ENCODE data around the gene ERCC1.

Gene ERCC1

DNA sequence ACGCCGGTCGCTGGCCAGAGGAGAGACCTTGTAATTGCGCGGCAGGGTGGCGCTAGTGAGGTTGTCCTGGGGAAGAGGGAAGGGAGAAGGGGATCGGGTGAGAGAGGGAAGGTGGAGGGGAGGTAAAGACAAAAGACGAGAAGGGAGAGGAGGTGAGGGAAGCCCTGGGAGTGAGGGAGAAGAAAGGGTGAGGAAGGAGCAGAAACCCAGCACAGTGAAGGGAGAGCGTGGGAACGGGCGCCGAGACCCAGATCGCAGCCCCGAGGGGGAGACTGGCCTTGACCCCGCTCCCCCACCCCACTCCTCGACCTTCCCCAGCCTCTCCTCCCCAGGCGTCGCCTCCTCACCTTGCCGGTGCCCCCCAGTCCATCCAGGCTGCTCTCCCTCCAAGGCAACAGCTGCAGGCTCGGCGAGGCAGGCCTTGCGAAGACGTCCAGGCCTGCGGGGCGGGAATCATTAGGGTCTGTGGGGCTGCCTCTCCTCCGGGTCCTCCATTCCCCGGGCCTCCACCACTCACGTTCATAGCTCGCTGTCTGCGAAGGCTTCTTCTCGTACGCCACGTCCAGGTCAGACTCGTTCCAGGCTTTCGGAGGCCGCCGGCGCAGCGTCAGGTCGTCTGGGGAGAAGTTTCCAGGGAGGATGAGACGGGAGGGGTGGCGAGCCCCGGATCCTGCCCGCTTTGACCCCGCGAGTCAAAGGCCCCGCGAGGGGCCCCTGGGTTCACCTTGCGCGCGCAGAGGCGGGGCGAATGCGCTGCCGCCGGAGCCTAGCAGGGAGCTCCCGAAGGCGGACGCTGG is 27.7 kb downstream of the ERCC1 start:
- TF ChIP-seq, protein P1, sequence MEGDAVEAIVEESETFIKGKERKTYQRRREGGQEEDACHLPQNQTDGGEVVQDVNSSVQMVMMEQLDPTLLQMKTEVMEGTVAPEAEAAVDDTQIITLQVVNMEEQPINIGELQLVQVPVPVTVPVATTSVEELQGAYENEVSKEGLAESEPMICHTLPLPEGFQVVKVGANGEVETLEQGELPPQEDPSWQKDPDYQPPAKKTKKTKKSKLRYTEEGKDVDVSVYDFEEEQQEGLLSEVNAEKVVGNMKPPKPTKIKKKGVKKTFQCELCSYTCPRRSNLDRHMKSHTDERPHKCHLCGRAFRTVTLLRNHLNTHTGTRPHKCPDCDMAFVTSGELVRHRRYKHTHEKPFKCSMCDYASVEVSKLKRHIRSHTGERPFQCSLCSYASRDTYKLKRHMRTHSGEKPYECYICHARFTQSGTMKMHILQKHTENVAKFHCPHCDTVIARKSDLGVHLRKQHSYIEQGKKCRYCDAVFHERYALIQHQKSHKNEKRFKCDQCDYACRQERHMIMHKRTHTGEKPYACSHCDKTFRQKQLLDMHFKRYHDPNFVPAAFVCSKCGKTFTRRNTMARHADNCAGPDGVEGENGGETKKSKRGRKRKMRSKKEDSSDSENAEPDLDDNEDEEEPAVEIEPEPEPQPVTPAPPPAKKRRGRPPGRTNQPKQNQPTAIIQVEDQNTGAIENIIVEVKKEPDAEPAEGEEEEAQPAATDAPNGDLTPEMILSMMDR (IDR thresholded peaks at IDR 0.05; ENCODE audit: control insufficient read depth, extremely low read depth, insufficient read depth) = no peak
- H3K4me3 ChIP-seq (ENCODE audit: low read depth, low read length) = no peak overlapping the region
- no peak for DNase-seq (ENCODE audit: low read depth)

DNA sequence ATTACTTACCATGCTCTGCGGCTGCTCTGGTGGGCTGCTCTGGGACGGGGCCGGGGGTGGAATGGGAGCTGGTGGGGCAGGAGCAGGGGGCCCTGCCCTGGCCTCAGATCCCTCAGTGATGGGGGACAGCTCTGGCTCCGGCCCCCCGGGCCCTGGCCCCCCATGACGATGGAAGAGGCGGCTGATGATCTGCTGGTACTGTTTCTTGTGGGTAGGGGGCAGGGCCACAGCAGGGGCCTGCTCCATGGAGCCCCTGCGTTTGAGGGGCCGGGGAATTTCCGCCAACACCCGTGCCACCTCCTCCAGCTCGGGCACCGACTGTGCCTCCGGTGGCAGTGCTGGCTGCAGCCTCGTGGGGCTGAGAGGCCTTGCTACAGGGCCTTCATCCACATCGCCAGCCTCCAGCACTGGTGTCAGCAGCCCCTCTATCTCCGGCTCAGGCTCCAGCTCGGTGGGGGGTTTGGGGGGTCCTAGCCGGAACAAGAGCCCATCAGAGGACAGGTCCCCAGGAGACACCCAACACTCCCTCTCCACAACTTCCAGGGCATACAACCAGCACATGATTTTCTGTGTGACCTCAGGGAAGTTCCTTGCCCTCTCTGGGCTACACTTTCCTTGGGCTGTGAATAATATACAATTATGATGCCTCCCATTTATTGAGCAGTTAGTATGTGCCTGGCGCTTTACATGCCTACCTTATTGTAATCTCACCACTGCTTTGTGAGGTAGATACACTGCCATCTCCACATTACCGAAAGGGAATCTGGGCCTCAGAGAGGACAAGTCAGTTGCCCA is 31.6 kb downstream of the ERCC1 start:
- TF ChIP-seq, protein P1 (IDR thresholded peaks at IDR 0.05; ENCODE audit: control insufficient read depth, extremely low read depth, insufficient read depth) = no peak
- no peak overlapping the region for H3K4me3 ChIP-seq (ENCODE audit: low read depth, low read length)
- DNase-seq (ENCODE audit: low read depth) = no peak

DNA sequence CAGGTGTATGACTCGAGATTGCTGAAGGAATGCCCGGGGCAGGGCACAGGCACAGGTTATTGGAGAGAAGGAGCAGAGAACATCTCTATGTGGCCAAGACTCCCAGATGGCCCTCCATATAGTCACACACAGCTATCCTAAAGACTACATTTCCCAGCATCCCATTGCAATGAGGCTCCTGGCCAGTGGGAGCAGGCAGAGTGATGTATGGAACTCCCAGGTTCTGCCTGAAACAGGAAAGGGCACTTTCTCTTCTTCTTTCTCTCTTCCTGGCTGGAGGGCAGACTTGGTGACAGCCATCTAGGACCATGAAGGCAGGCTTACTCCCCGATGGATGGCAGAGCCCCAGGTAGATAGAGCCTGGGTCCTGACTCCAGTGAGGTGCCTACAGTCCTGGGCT is 32.4 kb downstream of the ERCC1 start:
- no peak for DNase-seq (ENCODE audit: low read depth)
- H3K4me3 ChIP-seq (ENCODE audit: low read depth, low read length) = no peak overlapping the region
- TF ChIP-seq, protein P1 (IDR thresholded peaks at IDR 0.05; ENCODE audit: control insufficient read depth, extremely low read depth, insufficient read depth) = no peak

DNA sequence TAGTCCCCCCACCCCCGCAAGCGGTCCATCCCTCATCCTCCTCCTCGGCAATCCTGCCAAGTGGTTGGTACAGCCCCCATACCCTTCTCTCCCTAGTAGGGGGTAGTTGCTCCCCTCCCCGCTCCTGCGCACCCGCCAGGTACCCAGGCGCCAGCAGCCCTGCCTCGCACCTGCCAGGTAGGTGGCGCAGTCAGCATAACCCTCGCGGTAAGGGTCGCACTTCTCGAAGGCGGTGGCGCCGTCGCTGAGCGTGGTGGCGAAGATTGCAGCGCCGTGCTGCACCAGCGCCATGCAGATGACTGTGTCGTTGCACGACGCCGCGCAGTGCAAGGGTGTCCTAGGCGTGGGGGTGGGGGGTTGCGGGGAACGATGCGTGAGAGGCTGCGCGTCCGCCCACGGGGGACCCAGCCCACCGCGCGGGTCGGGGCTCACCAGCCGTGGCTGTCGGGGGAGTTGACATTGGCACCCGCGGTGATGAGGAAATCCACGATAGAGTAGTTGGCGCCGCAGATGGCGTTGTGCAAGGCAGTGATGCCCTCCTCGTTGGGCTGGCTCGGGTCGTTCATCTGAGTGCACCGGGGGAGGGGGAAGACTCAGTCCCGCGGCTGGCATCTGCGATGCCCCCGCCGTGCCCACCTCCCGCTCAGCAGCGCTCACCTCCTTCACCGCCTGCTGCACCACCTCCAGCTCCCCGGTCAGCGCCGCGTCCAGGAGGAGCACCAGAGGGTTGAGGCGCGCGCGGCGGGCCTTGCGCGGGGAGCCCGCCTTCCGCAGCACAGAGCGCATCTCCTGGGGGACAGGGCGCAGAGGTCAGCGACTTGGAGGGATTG is 38.1 kb downstream of the ERCC1 start:
- DNase-seq (ENCODE audit: low read depth) = no peak
- no peak overlapping the region for H3K4me3 ChIP-seq (ENCODE audit: low read depth, low read length)
- TF ChIP-seq, protein P1 (IDR thresholded peaks at IDR 0.05; ENCODE audit: control insufficient read depth, extremely low read depth, insufficient read depth) = no peak

- no peak for DNase-seq (ENCODE audit: low read depth)
- no peak overlapping the region for H3K4me3 ChIP-seq (ENCODE audit: low read depth, low read length)
- TF ChIP-seq, protein P1 (IDR thresholded peaks at IDR 0.05; ENCODE audit: control insufficient read depth, extremely low read depth, insufficient read depth) = no peak
Measured at GRCh38 chr19:45382426-45382825, 41.3 kb downstream of the ERCC1 start.

- no peak for DNase-seq (ENCODE audit: low read depth)
- TF ChIP-seq, protein P1 (IDR thresholded peaks at IDR 0.05; ENCODE audit: control insufficient read depth, extremely low read depth, insufficient read depth) = no peak
- H3K4me3 ChIP-seq (ENCODE audit: low read depth, low read length) = no peak overlapping the region
Measured at GRCh38 chr19:45380107-45380506, 43.6 kb downstream of the ERCC1 start.

Data from LNCaP clone FGC (cell line).